ENCODE data around the gene SLC22A23.

- TF ChIP-seq CTCF (IDR thresholded peaks at IDR 0.05; ENCODE audit: low read depth, low read length, poor library complexity, severe bottlenecking) (no peak), EZH2phosphoT487 (IDR thresholded peaks at IDR 0.05; ENCODE audit: borderline replicate concordance, low read length) (no peak)
Observed at GRCh38 chr6:3490625-3490980, 33.8 kb upstream of the SLC22A23 start.

Measured in DOHH2 (cell line).